Activated CD4-positive, alpha-beta T cell treated with anti-CD3 and anti-CD28 coated beads, Interleukin-2, Interleukin-4, amounts not matched to agents 100 ng/mL and 50 ng/mL, durations not matched to agents 16 hours and 8 hours (primary cell): Measurements from ENCODE around the gene SORBS1.

Source experiments
- DNase-seq: peaks from one replicate; pipeline ENCODE4 v3.0.0-alpha.2; 2020; ENCODE audit warnings: low spot score

SORBS1 gene

DNA sequence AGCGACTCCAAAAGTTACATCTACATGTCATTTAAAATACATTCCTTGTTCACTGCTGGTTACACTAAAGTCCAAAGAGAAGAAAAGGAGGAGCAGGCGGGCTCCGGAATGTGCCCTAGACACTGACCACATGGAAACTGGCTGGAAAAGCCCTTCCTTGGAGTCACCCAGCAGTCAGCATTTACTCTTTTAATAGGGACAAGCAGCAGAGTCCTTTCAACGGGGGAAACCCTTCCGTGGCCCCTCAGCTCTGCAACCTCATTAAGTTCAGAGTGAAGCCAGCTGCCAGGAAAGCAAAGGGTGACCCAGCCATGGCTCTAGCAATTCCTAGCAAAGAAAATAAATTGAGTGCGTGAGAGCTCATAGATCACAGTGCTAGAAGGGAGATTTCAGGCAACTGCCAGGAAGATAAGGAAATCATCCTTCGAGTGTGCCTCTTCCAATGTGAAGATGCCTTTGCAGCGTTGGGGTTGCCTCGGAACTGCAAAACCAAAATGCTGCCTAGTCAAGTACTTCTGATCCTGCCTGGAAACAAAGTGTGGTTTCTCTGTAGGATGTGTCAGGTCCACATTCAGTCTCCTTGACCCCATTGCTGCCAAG, 101.6 kb downstream of the SORBS1 start:
- no peak for DNase-seq

DNA sequence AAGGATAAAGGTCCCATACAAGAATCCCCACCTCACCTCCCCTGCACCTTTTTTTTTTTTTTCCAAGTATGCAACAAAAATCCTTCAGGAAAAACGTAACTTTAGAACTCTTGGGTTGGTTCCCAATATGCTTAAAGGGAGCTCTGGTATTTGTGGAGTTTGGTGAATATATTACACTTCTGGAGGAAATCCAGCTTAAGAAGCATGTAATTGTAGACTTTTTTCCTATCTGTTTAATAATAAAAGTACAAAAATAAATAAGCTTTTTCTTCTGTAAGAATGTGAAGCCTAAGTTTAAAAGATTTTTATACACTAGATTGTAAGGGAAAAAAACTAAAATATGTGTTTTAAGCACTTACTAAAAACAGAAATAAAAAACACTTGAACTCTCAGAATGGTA, 102.3 kb downstream of the SORBS1 start:
- no peak for DNase-seq

DNA sequence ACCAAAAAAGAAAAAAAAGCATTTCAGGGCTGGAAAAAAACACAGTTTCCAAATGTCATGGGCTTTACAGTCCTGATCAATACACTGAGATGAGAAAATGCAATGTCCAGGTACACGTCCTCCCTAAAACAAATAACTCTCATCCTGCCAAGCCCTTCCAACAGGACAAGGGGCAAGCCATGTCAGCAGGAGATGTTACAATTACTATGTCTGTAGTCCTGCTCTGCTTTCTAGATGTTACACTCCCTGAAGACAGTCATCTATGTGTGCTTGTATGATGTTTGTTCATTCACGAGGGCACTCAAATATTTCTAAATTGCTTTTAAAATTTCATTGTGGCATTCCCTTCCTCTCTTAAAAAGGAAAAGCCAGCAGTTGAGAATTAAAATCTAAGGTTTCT, 103.2 kb downstream of the SORBS1 start:
- DNase-seq: no peak

GRCh38 chr10:95457319-95457886, 103.8 kb downstream of the SORBS1 start:
- no peak for DNase-seq

DNA sequence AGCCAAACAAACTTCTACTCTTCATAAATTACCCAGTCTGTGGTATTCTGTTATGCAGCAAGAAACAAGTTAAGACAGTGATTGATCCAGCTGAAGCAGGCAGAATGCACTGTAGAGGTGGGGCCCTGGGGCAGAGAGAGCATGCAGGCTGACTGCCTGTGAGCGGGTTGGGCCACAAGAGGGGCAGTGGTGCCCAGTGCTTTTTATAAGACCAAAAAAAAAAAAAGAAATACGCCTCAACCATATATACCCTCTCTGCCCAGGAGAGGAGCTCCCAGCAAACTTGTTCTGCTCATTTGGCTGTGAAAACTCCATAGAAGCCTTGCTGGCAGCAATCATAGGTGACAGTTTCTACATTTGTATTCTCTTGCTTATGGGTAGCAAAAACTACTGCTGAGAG, 104.7 kb downstream of the SORBS1 start:
- no peak for DNase-seq

DNA sequence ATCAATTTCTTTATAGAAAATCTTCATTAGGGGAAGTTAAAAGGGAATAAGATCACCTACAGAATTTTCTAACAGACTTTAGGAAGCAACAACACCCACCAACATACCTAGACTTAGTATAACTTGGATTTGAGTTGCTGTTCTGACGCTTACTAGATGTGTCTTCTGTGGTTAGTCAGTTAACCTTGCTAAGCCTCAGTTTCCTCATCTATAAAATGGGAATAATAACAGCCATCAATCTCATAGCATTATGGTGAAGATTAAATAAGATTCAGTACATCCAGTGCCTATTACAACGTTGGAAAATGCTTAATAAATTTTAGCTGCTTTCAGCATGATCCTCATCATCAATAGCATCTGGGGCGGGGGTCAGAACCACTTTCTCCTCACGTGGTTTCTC, 106.2 kb downstream of the SORBS1 start:
- no peak for DNase-seq

GRCh38 chr10:95454356-95454755, 106.8 kb downstream of the SORBS1 start:
- no peak for DNase-seq

- no peak for DNase-seq
These were observed 109.3 kb downstream of the SORBS1 start for GRCh38 chr10:95451568-95452524.

DNA sequence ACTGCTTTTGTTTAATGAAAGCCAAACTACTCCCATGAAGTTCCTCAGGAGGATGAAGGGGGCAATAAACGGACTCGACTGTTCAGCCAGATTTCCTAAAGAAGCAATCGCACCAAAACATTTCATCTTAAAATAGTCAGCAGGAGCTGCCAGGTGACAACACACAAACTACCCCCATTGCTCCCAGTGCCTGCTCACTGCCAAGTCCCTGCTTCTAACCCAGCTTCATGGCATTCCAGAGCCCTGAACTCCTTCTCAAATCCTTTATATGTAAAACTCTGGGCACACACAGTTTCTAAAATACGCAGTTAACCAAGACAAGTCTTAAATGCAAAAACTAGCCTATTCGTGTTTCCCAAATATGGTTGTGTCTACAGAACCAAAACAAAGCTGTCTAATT, 110.0 kb downstream of the SORBS1 start:
- DNase-seq: no peak

- no peak for DNase-seq
These were observed 111.0 kb downstream of the SORBS1 start for GRCh38 chr10:95450188-95450587.

DNA sequence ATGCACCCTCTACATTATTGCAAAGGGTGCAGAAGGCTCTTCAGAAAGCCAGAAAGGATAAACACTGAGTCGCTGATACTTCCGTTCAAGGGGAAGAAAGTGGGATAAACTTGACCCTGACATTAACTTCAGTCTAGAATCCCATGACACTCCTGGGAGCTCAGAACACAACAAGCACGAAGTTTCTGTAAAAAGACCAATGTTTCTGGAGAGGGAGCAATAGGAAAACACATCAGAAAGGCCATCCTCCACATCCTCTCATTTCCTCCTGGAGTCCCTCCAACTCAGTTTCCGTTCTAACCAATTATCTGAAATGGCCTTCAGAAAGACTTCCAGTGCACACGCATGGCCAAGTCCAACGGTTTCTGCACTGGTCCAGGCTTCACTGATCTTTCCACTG, 113.5 kb downstream of the SORBS1 start:
- no peak for DNase-seq

- DNase-seq: peak; percentile 52
These were observed 115.2 kb downstream of the SORBS1 start for GRCh38 chr10:95445837-95446486.

- DNase-seq: no peak
These were observed 115.8 kb downstream of the SORBS1 start for GRCh38 chr10:95445223-95445836.

DNA sequence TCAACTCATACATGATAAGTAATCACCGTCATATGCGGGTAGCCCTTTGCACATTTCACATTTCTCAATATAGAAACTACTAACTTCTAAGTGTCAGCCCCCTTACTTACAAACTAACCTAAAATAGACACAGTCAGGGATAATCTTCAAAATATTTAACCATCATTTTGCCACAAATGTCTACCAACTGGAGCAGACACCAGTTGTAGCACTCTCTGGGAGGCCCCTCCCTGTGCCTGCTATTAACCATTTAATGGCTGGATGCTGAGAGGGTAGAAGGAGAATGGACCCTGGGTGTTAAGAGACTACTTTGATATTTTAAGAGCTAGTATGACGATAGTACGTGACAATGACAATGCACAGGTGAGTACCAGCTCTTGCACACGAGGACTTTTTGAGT, 116.4 kb downstream of the SORBS1 start:
- no peak for DNase-seq

DNA sequence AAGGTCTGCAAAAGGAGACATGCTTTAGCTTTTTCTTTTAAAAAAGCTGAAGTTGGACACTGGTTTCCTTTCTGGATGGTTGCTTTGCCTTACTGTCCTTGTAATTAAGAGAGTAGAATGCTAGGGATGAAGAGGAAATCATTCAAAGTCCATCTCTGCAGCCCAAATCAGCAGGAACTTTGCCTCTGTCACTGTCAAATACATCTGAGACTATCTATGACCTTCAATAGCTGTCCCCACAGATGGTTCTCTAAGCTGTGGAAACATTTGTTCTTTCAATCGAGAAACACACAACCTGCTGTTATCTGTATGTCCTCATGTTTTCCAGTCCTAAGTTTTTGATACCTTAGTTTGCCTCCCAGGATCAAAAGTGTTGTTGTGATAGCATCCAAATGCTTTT, 117.5 kb downstream of the SORBS1 start:
- no peak for DNase-seq

GRCh38 chr10:95442341-95442740, 118.8 kb downstream of the SORBS1 start:
- DNase-seq: no peak

DNA sequence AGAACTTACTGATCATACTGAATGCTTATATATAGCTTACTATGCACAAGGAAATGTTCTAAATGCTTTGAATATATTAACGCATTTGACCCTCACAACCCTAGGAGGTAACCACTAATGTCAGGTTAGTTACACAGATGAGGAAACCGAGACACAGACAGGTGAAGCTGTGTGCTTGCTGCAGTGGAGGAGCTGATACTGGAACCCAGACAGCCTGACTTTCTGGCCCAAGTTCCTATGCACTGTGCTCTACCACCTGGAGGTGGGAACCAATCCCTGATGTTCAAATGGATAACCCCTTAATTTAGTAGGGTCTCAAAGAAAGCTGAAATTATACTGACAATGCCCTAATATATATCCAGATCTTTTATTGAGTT, 119.6 kb downstream of the SORBS1 start:
- DNase-seq: no peak

GRCh38 chr10:95440756-95441546, 120.2 kb downstream of the SORBS1 start:
- peak; percentile 11 for DNase-seq

DNA sequence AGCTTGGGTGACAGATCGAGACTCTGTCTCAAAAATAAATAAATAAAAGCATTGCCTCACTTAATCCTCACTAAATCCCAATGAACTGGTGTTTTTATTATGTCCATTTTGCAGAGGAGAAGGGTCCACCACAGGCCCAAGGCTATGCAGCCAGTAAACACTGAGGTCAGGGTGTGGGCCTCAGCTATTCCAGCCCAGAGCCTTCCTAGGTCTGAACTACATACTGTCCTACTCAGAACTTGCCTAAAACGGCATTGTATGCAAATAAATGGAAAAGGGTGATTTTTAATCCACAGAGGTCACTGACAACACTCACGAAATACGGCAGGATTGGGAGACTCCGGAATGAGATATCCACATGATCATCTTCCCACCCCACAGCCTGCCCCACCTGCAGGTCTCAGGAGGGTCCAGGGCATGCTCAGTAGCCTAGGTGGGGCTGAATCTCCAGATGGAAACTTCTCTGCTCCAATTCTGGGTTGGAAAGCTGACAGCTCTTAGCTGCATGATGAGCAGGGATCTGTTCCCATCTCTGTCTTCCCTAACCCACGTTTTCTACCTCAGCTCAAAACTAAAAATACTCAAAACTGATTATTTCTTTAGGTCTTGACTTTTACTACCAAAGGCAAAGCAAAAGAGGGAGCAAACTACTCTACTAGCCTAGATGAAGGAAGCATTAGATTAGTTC, 121.0 kb downstream of the SORBS1 start:
- no peak for DNase-seq

- DNase-seq: no peak
These were observed 122.4 kb downstream of the SORBS1 start for GRCh38 chr10:95438781-95439180.

DNA sequence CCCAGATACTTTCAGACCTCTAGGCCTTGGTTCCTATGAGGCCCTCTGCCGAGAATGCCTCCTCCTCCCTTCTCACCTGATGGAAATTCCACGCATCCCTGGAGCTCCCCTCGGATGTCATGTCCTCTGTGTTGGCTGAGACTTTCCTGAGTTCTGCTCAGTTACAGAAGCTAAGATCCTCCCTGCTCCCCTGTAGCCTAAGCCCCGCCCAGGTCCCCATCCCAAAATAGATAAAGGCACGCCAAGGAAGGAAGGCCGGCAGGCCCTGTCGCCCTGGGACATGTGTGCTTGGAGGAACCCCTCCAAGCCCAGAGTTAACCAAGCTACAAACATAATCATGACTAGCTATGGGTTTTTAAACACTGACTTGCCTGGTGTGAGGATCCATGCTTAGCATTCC, 123.5 kb downstream of the SORBS1 start:
- DNase-seq: no peak
